ENCODE data around the gene CZIB.

The CZIB gene

DNA sequence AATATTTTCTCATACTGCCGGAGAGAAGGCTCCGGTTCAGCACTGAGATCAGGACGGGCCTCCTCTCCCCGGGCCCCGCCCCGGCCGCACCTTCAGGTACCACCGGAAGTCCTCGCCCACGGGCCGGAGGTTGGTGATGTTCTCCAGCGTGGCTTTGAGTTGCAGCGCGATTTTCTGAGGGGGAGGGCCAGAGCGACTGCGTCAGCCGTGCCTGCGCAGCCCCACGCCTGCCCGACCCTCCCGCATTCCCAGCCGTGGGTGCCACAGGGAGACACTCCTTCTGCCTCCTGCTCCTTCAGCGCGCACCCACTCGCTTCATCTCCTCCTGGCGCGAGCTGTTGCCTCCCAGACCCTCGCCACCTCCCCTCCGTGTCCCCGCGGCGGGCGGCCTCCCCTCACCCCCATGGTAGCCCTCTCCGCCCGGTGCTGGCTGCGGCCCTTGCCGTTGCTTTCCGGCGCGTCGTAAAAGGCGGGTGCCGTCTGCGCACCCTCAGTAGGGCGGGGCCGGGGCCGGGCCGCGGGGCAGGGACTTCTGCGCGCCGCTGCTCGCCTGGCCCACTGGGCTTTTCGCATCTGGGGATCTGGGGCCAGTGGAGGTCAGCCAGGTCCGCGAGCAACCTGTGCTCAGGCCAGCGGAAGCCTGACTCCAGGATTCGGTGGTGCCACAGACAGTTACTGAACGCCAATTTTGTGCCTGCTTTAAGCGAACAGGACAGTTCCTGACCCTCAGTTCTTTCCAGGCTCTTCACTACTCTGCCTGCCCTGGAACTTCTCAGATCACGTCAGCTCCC lies at the start of gene CZIB:
TSS of gene CZIB (minus strand) at position 464 of the 791 bp plus-strand sequence. CDS start at position 405, 59 bp downstream.
- peak; percentile 93 for DNase-seq

DNA sequence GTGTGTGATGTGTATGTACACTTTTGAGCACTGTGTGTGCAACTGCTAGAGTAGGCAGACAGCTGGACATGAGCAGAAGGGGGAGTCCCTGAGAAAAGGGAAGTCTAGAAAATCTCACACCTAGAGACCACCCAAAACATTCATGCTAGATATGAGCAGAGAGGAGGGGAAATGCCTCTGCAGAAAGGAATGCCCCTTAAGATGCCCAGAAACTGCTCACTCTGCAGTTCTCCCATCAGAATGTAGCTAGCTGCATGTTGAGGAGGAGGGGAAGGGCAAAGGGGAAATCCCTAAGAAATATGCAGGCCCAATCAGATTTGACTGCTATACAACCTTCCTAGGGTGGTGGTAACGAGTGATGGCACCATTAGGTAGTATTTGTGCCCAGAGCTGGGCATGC lies 49.7 kb upstream of the CZIB start:
- DNase-seq = no peak

DNA sequence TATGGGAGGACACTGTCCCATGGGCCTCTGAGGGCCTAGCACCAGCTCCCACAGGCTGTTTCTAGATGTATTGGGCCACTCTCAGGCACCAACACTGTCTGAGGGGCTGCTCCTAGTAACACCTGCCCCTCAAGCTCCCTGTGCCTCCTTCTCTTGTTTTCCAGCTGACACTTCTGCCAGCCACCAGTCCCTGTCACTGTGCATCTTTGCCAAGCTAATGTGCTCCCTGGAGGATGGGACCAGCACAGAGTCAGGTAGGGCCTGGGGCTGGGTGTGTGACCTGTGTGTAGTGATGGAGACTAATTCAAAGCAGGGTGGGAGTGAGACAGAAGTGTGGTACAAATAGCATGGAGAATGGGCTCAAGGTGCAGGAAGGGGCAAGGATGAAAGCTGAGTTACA lies 47.3 kb upstream of the CZIB start:
- no peak for DNase-seq

DNA sequence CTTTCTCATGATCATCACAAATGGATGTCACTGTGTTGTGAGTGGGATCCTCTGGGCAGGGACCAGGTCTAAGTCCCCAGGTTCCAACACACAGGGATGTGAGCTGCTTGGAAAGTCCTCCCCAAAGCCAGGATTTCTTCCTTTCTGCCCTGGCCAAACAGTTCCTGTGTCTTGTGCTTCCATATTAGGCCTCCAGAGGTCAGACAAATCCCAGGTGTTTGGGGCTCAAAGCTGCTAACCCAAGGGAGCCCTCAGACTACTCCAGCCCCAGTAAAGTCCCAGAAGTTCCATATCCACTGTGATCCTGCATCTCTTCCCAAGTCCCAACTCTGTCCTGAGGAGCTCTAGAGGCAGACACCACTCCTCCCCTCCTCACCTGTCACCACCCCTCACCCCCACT lies 45.6 kb upstream of the CZIB start:
- DNase-seq = no peak

DNA sequence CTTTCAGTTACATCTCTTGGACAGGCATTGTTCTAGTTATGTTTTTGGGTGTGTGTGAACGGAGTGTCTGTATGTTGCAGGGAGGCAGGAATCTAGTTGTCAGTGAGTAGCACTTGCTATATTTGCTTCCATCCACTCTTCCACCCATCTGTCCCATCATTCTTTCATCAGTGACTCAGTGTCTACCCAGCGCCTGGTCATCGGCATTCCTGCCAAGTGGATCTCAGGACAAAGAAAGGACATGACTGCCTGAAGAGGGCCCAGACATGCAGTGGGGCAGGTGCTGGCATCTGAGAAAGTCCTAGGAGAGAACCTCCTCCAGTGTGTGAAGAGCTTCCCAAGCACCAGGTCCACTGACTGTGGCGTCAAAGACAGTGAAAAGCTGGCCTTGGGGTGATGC lies 45.1 kb upstream of the CZIB start:
- DNase-seq = no peak

DNA sequence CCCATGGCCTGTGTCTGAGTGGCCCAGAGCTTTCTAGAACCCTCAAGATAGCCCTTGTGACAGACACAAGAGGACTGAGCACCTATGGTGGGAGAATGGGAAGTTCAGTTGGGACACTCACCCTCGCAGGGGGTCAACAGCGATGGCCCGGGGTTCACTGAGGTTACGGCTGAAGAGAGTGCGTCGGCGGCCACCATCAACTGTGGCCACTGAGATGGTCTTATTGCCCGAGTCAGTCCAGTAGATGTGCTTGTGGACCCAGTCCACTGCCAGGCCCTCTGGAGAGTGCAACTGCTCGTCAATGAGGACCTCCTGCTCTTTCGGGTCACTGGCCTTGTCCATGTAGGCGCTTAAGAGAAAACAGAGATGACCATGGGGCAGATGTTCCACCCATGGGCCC lies 43.6 kb upstream of the CZIB start:
- DNase-seq = no peak

DNA sequence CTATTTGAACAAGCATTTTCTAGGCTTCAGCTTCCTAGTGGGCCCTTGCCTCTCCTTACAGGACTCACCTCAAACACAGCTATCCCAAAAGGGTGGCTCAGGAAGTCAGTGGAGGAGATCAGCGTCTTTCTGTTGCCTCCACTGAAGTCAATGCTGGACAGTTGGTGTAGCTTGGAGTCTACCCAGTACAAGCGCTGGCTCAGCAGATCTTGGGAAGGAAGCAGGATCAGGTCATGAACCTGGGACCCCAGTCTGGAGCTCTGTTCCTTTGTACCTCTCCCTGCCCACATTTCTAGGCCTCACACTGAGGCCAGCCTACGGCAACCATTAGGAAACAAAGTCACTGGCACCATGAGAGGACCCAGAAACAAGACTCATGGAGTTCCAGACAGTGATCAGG lies 41.6 kb upstream of the CZIB start:
- DNase-seq = no peak

DNA sequence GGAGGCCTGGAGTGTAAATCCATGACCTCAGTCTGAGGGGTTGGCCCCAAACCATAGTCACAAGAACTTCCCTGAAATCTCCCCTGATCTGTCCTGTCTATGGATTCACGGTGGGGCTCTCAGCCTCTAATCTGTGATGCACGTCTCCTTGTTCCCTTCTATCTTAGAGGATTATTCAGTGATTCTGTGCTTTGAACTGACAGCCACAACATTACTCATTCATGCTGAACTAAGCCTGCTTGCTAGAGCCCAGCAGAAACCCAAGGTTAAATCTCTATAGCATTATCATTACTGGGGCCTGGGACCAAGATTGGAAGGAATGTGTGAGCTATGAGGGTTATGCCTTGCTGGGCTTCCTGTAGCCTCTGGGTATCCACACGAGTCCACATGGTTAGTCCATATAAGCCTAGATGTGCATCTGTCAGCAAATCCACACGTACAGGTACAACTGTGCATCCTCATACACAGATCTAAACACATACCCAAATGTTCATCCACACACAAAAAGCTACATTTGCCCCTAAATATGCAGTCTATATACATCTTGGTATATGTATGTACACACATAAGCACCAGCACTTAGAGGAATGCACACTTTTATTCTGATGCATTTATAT lies 40.3 kb upstream of the CZIB start:
- no peak for DNase-seq

DNA sequence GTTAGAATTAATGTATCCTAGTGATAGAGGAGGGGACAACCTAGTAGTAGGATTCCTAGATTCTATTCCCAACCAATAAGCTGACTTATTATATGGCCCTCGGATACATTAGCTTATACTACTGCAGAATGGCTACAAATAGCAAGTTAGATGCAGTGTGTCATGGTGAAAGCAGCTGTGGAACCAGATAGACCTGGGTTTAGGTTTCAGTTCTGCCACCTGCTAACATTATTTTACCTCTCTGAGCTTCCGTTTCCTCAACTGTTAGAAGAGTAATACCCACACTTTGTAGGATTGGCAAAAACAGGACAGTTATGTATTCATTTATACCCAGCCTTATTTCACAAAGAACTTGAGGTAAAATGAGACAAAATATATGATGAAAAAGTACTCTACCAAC lies 39.5 kb upstream of the CZIB start:
- DNase-seq = no peak

DNA sequence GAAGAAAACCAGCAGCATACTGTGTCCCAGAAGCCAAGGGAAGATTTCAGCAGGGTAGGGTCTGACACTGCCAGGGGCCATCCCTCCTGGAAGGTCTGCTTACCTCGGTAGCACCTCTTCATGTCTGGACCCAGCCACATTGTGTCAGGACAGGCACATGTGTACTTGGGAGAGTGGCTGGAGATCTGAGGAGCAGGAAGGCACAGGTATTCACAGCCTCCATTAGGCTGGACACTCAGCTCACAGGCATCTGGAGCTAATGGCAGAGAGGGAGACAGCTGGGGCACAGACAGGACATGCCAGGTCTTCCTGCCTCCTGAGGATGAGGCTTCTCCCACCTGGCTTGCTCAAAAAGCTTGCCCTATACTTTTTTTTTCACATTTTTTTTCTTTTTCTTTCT lies 37.8 kb upstream of the CZIB start:
- DNase-seq = no peak

DNA sequence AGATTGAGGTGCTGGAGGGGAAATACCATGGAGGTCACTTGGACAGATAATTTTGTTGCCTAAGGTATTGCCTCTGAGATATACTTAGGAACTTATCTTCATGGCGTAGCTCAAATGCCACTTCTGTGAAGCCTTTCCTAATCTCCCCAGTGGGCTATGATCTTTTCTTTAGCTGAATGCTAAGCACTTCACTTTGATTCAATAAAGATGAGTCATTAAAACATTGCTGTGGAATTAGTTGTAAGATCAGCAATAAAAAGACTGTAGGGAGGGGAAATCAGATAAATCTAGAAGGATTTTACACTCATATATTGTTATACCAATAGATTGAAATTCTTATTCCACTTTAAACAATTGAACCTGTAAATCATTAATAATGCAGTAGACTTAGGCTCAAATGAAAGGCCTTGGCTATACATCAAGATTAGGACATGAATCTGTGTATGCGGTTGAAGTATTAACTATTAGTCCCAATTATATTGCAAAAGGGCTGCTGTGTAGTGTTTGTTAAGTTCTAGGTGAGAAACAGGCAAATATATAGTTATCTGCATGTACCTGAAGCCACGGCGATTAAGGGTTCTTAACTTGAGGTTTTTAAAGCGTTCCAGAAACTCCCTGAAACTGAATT lies 37.1 kb upstream of the CZIB start:
- DNase-seq = no peak

DNA sequence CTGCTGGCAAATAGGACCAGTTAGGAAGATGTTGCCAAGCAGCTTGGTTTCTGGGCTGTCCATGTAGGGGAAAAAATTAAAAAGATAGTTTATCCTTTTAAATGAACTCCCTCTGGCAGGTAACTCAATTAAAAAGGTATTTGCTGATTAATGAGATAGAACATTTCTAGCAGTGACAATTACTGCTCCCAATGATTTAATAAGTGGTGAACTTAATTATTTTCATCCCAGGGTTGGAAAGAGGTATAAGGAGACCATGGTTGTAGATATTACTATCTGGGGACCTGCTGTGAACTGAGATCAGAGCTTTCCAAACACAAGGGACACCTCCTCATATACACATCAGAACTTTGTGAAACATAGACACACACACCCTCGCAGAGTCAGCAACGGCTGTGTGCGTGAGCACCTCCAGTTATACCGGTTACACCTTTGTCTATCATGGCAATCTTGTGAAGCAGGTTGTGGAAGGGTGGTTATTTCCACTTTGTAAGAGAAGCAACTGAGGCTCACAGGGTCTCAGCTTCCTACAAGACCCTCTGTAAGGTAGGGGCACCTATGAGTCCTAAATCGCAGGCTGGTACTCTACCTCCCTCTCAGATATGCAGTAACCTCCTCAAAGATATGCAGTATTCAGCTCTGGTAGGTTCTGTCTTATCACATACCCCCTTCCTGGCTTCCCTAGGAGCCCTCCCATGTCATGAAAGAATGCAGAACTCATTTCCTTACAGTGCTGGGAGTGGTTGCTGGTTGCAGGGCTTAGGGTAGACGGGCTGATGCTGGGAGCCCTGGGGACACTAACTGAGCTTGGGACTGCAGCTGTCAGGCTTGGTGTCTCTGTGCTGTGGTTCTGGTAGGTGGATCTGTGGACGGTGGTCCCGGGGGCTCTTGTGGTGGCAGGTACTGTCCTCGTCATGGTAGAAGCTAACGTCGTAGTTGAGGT lies 36.3 kb upstream of the CZIB start:
- no peak for DNase-seq

DNA sequence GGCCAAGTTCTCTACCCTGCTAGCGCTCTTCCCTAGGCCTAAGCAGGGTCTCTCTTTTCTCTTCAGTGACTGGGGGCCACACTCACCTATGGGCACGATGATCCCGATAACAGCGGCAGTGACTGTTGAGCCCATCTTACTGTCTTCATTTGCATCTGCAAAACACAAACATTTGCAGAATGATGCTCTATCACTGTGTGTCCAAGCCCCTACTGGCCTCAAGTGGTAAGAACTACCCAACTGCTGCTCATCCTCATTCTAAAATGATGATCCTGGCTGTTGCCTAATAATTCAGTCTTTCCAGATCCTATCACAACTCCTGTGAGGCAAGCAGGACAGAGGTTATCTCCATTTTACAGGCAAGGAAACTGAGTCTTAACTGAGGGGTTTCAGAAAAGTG lies 34.6 kb upstream of the CZIB start:
- no peak for DNase-seq

DNA sequence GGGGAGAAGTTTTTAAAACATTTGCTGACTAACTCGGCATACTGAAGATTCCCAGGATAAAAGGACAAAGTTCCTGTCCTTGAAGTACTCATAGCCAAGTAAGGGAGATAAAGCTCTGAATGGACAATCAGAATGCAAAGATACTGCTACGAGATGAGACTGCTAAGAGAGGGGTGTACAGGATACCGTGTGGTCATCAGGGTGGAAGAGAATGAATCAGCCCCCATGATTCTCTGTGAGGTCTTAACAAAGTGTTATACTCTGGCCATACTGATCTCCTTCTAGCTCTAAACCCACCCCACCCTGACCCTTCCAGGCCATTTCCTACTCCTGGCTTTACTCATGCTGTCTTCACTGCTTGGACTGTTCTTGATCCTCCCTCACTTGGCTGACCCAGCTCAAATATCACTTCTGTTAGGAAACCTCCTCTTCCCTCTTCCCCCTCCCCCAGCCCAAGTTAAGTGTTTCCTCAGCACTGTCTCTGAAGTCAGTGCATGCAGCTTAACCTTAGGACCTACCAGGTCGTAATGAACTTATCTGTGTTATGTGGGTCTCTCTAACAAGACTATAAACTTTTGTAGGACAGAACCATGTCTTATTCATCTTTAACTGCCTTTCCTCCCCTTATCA lies 33.7 kb upstream of the CZIB start:
- DNase-seq = no peak

DNA sequence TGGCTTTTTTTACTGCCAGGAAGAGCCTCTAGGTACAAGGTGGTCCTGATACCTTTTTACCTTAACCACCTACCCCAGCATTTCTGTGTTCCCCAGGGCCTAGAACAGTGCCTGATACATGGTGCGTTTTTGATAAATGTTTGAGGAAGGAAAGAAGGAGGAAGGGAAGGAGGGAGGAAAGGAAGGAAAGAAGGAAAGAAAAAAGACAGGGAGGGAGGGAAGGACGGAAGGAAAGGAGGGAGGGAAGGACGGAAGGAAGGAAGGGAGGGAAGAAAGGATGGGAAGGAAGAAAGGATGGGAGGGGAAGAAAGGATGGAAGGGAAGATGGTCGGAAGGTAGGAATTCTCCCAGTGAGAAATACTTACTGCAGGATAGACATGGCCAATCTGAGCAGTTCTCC lies 29.9 kb upstream of the CZIB start:
- DNase-seq = no peak

DNA sequence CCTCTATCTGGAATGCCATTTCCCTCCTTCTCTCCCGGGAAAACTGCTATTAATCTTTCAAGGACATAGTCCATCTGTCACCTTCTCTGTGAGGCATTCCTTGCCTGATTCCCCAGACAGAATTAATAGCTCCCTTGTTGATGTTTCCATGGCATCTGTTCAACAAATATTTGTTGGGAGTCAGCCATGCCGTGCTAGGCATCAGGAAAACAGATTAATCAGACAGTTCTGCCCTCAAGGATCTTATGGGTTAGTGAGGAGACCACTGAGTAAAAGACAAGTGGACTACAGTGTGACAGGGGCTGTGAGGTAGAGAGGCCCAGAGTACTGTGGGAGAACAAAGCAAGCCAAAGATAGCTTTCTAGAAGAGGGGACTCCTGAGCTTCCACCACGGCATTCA lies 29.3 kb upstream of the CZIB start:
- DNase-seq = no peak

DNA sequence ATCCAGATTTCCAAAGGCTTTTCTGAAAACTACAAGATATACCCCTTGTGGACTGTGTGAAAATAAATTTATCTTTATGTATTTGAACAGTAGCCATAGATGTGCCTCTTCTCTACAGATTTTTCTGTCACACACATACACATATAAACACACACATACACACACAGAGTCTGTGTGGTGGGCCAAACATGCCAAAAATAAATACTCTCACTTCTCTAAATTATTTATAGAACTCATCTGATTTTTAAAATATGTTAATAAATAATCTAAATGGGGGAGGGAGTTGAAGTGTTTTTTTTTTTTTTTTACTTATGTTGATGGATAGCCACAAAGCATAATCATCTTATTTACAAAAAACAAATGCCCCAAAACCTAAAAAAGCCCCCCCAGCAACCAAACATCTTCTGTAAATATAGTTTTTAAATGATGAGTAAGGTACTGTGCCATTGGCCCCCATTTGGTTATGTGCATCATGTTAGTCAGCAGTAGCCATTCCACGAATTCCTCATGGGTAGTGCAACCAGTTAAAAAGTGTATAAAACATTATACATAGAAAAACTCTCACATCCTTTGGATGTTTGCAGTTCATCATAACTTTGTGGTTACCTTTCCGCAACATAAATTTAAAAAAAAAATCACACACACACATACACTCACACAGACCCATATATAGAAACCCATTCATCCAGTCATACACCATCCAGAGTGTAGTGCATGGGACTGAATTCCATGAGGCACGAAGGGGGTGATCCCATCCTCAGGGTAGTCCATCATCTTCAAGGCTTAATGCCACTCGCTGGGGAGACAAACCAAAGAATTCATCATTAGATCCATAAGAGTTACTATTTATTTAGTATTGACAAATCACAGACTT lies 26.1 kb upstream of the CZIB start:
- no peak for DNase-seq

DNA sequence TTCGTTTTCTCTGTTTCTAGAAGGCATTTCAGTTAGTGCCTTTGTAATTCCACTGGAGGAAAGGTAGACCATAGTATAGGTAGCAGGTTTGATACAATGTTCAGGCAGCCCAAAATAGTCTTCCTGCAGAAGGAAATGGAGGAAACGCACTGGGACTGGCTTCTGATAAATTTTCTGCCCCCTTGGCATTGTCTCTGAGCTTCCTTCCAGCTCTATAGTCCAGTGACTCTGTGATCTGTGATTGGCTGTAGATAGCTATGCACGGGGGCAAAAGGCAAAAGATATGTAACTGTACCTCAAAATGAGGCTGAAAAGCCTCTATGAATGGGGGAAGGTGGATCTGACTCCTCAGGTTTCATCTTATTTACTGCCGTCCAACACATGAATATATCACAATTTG lies 23.7 kb upstream of the CZIB start:
- DNase-seq = no peak

DNA sequence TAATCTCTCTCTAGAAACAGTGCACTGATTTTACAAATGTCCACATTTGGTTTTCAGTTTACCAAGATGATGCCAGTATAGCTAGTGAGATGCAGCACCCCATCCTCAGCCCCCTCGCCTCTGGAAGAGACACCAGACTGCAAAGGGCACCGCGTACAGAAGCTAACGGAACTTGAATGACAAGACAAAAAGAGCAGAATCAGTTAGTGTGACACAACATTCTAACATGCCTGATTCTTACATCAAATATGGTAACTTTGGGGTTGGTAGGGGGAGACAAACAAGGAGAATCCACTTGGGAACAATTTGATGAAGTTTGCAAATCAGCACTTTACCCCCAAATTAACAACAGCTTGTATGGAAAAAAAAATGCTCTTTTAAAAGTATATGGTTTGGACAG lies 21.9 kb upstream of the CZIB start:
- DNase-seq = no peak

DNA sequence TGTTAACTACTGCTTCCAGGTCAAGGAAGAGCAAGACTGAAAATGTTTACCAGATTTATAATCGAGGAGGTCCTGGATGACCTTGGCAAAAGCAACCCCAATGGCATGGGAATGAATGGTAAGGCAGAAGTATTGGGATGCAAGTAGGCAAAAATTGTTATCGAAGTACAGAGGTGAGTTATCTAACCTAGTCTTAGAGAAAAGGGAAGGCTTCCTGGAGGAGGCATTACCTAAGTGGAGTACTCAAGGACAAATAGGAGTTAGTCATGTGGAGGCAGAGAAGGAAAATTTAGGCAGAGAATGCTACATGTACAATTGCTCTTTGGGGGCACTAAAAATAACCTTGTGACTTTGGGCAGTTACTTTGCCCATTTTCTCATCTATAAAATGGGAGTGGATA lies 21.4 kb upstream of the CZIB start:
- DNase-seq = no peak
